Lower lobe of right lung (tissue), 2 donors: Measurements from ENCODE around the gene METTL9. TPM values are rescaled to one million over a fixed set of nuclear protein-coding genes. Genes with fewer than 3 reads are reported as not detected.
"Not testable (repeated sequence)": the region's sequence is repeated elsewhere in the genome, so short reads cannot be mapped to it uniquely, and the experiment has no call there.

Experiments used
- ATAC-seq, 2 donors: fragments of 200-7000 bp; cut with Tn5 transposase; one replicate each; pipeline ENCODE4 v1.9.1; 2020 to 2022; ENCODE audit warnings: mild to moderate bottlenecking in 2 of 2, moderate library complexity in 2 of 2
- DNase-seq: peaks from one replicate; pipeline ENCODE4 v3.0.0-alpha.2; 2020
- H3K27ac ChIP-seq: fragments of 200-600 bp; one replicate; pipeline ENCODE4 v1.8.0; 2022
- H3K27me3 ChIP-seq: fragments of 200-600 bp; one replicate; pipeline ENCODE4 v1.8.0; 2022; ENCODE audit warnings: low read depth
- H3K36me3 ChIP-seq: fragments of 200-600 bp; one replicate; pipeline ENCODE4 v1.8.0; 2022; ENCODE audit warnings: mild to moderate bottlenecking
- H3K4me1 ChIP-seq: fragments of 200-600 bp; one replicate; pipeline ENCODE4 v1.8.0; 2022
- H3K4me3 ChIP-seq: fragments of 200-600 bp; one replicate; pipeline ENCODE4 v1.8.0; 2022; ENCODE audit warnings: mild to moderate bottlenecking
- H3K9me3 ChIP-seq: fragments of 200-600 bp; one replicate; pipeline ENCODE4 v1.8.0; 2022
- CTCF ChIP-seq: fragments of 200-600 bp; IDR thresholded peaks from one replicate; pipeline ENCODE4 v1.8.0; 2022; ENCODE audit warnings: antibody characterized with exemption, mild to moderate bottlenecking
- intact Hi-C: fragments of 100-400 bp; cut with DNase I; formaldehyde crosslinking; loops from one replicate; pipeline ENCODE4 v1.11.0; 2022
- total RNA-seq: library from RNA; stranded (reverse); fragmentation: NEBNext Ultra II Directional; extraction: Animal tissue kit (Norgen Biotek cat#: 25700); gene quantifications from one replicate; pipeline ENCODE4 v1.2.1, GENCODE V29; 2021
- donor health status: DM: no; HTN: yes; CAD: no; lungs with severe emphysema.

METTL9 gene
- total RNA-seq, 1 donor from 2014 or later = 74.1 TPM

DNA sequence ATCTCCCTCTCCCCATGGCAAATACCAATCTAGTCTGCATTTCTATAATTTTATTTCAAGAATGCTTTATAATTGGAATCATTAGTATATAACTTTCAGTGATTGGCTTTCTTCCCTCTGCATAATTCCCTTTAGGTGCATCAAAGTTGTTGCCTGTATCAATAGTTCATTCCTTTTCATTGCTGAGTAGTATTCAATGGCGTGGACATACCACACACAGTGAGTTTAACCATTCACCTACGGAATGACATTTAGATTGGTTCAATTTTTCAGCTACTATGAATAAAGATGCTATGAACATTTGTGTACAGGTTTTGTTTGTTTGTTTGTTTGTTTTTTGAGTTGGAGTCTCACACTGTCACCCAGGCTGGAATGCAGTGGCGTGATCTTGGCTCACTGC lies 74.1 kb downstream of the METTL9 start:
- Histone ChIP-seq H3K4me1 (no peaks in the 10 kb centered on the region), H3K27me3 (no peaks in the 10 kb centered on the region), H3K27ac (no peak overlapping the region), H3K9me3 (no peaks in the 10 kb centered on the region), H3K4me3 (no peak overlapping the region), H3K36me3 (no peaks in the 10 kb centered on the region)
- DNase-seq (no peak), ATAC-seq (no peak)
- TF ChIP-seq CTCF = no peak
- intact Hi-C loops = no loop called here

- not testable (repeated sequence) for H3K36me3 ChIP-seq
These were observed 75.1 kb downstream of the METTL9 start for GRCh38 chr16:21674456-21674855.

GRCh38 chr16:21680714-21681113 lies 81.3 kb downstream of the METTL9 start:
- H3K9me3 ChIP-seq, DNase-seq, H3K4me3 ChIP-seq, H3K4me1 ChIP-seq, H3K27ac ChIP-seq, intact Hi-C loops, ATAC-seq, H3K36me3 ChIP-seq, H3K27me3 ChIP-seq: not testable (repeated sequence)

More at GRCh38 chr16:21674456-21674855, 75.1 kb downstream of the METTL9 start:
- H3K27ac ChIP-seq, intact Hi-C loops, H3K4me3 ChIP-seq, DNase-seq, H3K4me1 ChIP-seq, H3K9me3 ChIP-seq, H3K27me3 ChIP-seq, ATAC-seq: not testable (repeated sequence)

- ATAC-seq (no peak), DNase-seq (no peak)
- H3K36me3 ChIP-seq = no peaks in the 10 kb centered on the region
- H3K4me3 ChIP-seq = no peak overlapping the region
- intact Hi-C loops = no loop called here
- no peaks in the 10 kb centered on the region for H3K9me3 ChIP-seq
- H3K27ac ChIP-seq = no peak overlapping the region
- no peaks in the 10 kb centered on the region for H3K27me3 ChIP-seq
- no peaks in the 10 kb centered on the region for H3K4me1 ChIP-seq
- TF ChIP-seq CTCF = no peak
These were observed 83.8 kb downstream of the METTL9 start for GRCh38 chr16:21683184-21683583.

DNA sequence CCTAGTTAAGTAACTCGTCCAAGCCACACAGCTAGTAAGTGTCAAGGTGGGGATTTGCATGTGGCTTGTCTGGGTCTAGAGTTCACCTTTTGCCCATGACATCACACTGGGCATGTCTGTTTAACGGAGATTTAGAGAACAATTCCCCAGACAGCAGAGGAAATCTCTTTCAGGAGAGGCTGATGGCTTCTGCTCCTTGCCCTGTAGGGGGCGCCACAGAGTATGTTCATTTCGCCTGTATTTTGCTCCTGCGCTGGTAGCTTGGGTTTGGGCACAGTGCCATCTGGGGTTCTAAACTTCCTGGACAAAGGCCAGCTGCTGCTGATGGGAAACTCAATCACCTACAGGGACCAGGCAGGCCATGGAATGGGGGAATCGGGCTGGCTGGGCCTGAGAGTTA lies 84.8 kb downstream of the METTL9 start:
- Histone ChIP-seq H3K27ac (no peak overlapping the region), H3K9me3 (no peaks in the 10 kb centered on the region), H3K36me3 (no peaks in the 10 kb centered on the region), H3K4me1 (no peaks in the 10 kb centered on the region), H3K4me3 (no peak overlapping the region), H3K27me3 (no peaks in the 10 kb centered on the region)
- TF ChIP-seq CTCF = peak; percentile 40
- intact Hi-C loops = no loop called here
- DNase-seq (no peak), ATAC-seq (no peak)

GRCh38 chr16:21685034-21685455 lies 85.7 kb downstream of the METTL9 start:
- DNase-seq (no peak), ATAC-seq (no peak)
- H3K4me3 ChIP-seq = no peak overlapping the region
- H3K9me3 ChIP-seq = no peaks in the 10 kb centered on the region
- no peak for TF ChIP-seq CTCF
- intact Hi-C loops = no loop called here
- H3K27ac ChIP-seq = no peak overlapping the region
- H3K36me3 ChIP-seq = no peaks in the 10 kb centered on the region
- H3K4me1 ChIP-seq = no peaks in the 10 kb centered on the region
- no peaks in the 10 kb centered on the region for H3K27me3 ChIP-seq

DNA sequence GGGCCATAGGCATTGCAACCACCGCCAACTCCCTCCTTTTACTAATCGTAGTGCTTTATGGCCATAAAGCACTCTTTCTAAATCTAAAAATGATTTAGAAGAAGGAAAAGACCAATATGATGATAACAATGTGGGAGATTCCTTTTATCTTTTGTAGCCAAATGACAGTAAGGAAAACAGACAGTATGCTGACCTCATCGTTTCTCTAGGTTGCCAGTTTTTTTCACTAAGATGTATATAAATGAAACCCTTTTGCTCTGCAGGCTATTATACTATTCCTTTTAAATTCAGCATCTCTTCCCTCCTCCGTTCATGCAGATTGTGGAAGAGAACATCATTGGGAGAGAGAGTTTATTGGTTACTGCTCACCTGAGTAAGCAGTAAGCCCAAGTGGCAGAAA lies 89.7 kb downstream of the METTL9 start:
- DNase-seq (no peak), ATAC-seq (no peak)
- H3K27ac ChIP-seq = no peak overlapping the region
- no peaks in the 10 kb centered on the region for H3K9me3 ChIP-seq
- no peak overlapping the region for H3K4me3 ChIP-seq
- H3K27me3 ChIP-seq = no peaks in the 10 kb centered on the region
- intact Hi-C loops = no loop called here
- H3K36me3 ChIP-seq = no peaks in the 10 kb centered on the region
- no peak for TF ChIP-seq CTCF
- H3K4me1 ChIP-seq = no peaks in the 10 kb centered on the region

DNA sequence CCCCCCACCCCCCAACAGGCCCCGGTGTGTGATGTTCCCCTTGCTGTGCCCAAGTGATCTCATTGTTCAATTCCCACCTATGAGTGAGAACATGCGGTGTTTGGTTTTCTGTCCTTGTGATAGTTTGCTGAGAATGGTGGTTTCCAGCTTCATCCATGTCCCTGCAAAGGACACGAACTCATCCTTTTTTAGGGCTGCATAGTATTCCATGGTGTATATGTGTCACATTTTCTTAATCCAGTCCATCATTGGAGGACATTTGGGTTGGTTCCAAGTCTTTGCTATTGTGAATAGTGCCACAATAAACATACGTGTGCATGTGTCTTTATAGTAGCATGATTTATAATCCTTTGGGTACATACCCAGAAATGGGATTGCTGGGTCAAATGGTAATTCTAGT lies 91.6 kb downstream of the METTL9 start:
- H3K27me3 ChIP-seq, H3K9me3 ChIP-seq, H3K4me3 ChIP-seq, DNase-seq, H3K36me3 ChIP-seq, H3K4me1 ChIP-seq, H3K27ac ChIP-seq, ATAC-seq, intact Hi-C loops: not testable (repeated sequence)
